Effector CD4-positive, alpha-beta T cell (primary cell): Measurements from ENCODE around the gene PCDH9.
"Not testable (repeated sequence)": the region's sequence is repeated elsewhere in the genome, so short reads cannot be mapped to it uniquely, and the experiment has no call there.

ENCODE experiments used
- DNase-seq: peaks from one replicate; pipeline ENCODE4 v3.0.0-alpha.2; 2020

Gene PCDH9

DNA sequence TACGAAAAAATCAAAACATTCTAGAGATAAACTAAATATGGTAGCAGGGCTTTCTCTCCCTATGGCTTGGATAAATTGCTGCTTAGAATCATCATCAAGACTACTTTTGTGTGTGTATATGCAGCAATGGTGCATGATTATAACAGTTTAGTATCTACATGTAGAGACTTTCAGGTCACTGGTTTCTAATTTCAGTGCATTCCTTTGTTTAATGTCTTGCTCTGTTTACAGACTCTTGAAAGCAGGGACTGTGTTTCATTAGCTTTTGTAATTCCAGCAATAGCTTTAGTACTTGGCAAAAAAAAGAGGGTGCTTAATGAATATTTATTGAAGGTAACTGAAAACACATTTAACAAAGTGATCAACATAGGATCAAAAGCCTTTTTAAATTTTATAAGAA lies 420.7 kb downstream of the PCDH9 start:
- DNase-seq, result no peak

DNA sequence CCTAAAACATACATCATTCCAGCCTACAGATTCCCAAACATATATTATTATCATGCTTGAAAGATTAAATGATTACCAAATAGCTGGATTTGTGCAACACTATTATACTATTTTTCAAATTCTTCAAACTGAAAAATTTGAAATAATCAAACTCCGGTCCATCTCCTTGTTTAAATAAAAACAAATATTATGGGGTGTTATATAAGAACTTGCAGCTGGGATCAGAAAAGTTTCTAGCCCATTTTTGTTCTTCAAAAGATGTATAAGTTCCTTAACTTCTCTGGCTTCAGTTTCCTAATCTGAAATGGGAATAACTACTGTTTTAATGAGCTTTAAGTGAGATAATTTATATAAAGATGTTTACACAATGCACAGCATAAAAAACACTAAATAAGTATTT lies 422.9 kb downstream of the PCDH9 start:
- DNase-seq, result no peak

DNA sequence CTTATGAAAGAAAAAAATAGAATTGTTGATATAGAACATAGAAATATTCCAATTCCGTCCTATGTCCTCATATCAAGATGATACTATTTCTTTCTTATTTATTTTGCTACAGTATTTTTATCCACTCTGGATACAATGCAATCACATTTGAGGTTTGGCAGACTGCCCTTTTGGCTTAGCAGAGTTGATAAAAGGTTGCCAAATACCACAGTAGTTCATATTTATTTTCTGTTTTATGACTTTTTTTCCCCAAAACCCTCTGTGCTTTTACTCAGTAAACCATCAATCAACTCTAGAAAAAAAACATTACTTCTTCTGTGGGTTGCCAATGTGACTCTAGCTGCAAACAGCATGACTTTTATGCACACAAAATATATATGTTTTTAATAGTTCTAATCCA lies 424.5 kb downstream of the PCDH9 start:
- no peak for DNase-seq

DNA sequence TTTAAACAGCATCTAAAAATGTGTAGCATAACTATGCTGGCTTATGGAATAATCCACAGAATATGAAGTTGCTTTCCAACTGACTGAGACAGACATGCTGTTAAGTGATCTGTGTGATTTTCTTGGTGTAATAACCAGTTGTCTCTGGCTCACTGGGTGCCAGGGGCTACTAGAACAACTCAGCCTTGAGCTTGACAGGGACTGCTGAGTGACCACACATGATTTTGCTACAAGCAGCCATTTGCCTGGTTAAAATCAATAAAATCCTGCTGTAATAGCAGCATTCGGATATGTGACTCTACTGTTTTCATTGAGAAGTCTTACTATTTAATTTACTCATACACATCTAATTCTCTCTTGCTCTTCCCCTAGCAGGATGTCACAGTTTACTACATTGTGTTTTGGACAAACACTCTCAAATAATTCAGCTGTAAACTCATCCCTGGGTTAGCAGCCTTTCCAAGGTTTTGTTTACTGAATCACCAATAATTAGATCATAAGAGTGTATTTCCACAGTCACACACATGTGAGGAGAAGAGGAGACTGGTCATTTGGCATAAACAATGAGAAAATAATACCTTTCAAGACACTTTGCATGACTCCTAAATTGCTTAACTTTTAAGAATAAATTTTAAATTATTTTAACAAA lies 426.2 kb downstream of the PCDH9 start:
- DNase-seq, result no peak

DNA sequence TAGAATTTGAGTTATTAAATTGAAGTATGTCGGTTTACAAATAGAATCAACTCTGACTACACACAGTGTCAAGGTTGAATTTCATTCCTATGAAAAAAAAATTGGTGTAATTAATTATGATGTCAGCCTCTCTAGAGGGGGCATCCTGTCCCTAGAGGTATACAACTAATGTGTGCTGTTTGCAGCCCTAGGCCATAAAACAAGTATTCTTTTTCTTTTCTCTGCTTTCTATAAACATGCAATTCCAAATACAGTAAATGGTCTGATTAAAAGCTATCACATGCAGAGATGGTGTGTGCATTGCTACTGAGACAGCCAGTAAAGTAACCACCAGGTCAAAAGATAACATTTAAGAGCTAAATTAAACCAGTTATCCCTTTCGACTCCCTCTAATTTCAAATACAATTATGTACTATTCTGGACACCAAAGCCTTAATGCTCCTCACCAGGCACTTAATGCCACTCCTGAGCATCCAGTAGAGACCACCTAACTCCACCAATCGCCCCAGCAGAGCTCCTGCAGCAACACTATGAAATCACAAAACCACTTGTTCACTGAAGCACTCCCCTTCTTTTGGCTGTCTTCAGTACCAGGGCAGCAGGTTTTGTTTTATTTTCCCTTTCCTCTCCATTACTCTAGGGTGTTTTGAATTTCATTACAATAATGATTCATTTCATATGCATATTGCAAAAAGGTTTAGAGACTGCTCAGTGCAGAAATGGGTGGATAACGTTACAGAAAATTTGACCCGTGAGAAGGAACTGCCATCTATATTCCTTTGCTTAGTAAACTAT lies 426.9 kb downstream of the PCDH9 start:
- no peak for DNase-seq

DNA sequence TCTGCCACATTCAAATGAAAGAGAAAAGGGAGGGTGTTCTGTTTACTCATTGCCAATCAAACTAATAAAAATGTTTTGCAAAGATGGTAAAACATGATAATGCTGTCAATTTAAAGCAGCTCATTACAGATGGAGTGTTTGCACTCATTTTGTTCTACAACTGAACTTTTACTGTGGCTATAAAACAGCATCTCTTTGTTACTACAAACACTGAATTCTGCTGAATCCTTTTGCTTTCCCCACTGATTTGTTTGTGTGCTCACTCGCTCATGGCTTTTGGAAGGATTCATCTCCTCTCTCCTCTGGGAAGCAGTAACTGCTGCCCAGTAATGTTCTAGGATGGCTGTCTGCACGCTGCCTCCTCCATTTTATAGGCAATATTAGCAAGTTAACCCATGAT lies 434.5 kb downstream of the PCDH9 start:
- DNase-seq, result no peak

DNA sequence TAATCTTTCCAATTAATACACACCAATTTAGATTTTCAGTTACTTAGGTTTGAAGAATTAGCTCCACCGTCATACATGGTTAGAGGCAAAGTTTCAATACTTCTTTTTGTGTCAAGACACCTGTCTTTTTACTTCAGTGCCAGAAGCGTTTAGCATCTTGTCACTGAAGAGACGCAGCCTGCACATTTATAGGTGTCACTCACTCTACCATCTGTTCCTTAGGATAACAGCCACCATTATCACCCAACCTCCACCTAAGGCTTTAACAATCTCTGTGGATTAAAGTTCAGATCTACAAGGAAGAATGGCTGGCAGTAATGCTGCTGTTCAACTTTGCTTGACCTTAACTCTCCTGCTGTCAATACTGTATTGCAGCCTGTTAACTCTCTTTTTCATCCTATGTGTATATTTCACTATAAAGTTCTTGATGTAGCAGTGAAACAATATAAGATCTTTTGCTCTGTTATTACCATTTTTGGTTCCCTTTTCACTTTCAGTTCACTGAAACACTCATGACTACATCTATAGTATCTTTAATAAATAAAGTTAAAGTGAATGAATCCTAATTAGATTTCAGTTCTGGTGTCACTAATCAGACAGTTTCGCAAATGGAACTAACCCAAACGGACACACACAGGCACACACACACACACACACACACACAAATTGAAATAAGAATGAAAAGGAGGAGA lies 435.6 kb downstream of the PCDH9 start:
- no peak for DNase-seq

DNA sequence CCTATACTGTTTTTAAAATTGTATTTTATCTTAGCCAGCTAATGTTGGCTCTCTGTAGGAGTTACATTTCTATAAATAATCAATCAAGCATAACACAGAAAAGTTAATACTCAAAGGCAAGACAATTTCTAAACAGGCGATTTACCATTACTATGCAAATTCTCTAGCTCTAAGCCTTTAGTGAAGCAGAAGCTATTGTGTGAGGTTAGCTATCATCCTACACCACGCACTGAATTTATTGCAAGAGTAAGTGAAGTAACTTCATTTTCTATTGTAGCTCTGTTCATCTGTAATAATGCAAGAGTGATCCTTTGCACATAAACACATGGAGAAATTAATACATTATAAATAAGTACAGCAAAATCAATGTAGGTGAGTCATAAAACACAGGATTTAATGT lies 439.3 kb downstream of the PCDH9 start:
- DNase-seq, result no peak

DNA sequence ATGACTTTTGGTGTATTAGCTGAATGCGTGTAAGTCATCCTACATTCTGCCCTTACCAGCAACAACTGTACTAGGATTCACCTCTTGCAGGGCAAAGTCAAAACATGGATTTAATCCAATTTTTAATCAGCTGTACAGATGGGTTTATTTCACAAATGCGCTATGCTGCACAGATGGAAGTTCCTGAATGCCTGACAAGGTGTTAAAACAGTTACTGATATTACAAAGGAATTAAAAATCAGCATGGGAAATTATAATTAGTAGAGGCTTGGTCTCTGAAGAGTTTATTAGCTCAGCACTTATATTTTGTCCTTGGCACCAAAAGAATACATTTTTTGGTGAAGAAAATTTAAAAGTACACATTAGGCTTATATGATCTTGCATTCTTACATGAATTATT lies 448.9 kb downstream of the PCDH9 start:
- DNase-seq, result no peak

DNA sequence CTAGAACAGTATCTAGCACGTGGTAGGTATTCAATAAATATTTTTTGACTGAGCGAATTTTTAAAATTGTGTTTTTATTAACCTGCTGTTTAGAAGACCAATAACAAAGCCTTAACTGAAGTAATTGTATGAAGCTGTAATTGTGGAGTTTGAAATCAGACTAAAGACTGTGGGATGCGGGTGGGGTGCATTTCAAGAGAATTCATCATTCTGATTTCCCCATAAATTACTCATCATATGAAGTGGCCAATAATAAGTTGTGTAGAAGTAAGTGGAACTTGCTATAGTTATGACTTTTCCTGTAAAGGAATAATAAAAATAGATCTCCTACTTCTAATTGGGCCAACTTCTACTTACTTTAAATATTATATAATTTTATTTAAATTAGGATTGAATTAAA lies 449.3 kb downstream of the PCDH9 start:
- no peak for DNase-seq

DNA sequence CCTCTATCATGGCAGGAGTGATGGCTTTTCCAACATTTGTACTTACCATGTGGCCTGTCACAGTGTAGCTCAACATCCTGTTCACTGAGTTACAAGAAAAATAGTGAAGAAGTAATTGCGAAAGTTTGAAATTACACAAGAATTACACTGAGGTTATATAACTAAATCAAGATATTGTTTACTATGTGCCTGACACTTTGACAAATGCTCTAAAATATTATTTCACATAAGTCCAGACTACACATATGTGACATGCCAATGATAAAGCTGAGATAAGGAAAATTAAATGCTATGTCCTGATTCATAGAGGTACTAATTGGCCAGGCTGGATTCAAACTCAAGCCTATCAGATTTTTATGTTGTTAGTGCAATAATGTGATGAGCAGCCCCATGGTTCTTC lies 451.7 kb downstream of the PCDH9 start:
- DNase-seq, result no peak

DNA sequence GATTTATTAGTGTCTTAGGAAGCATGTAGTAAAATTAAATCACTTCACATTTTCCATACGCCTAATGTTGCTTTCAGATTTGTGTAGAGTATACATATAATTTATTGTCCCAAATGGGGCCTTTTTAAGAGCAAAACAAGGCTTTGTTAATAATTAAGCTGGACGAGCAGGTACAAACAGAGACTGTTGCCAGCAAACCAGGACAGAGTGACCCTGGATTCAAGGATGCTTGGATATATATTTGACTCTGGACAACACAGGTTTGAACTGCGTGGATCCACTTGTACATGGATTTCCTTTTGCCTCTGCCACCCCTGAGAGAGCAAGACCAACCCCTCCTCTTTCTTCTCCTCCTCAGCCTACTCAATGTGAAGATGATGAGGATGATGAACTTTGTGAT lies 454.9 kb downstream of the PCDH9 start:
- no peak for DNase-seq

DNA sequence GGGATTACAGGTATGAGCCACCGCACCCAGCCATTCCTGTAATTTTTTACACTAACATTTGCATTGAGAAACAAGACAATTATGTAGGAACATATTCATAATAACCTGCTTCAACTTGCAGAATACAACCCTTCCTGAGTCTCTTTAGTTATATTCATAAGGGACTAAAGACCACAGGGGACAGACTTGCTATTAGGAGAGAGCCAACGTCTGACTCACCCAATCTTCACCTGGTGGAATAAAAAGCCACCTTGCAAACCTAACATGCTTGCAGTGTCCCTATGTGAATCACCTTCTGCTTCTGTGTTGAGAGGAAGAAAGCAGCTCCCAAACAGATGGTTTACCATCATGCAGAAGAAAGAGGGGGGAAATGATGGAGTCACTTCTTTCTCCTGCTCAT lies 456.1 kb downstream of the PCDH9 start:
- DNase-seq, result no peak

DNA sequence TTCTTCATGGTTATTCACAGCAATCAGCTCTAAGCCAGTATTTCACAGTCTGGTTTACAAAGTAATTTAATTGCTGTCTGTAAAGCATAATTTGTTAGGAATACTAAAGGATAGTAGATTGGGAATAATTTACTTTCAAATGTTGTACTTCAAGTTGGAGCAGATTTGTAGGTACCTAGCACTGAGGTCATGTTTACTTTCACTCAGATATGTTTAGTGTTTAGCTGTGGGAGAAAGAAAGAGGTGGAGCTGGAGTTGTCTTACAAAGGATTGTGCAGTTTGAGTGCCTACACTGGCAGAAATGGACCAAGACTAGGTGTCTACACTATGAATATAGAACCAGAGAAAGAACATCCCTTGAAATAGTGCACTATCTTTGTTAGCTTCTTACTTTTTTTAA lies 464.6 kb downstream of the PCDH9 start:
- DNase-seq, result no peak

DNA sequence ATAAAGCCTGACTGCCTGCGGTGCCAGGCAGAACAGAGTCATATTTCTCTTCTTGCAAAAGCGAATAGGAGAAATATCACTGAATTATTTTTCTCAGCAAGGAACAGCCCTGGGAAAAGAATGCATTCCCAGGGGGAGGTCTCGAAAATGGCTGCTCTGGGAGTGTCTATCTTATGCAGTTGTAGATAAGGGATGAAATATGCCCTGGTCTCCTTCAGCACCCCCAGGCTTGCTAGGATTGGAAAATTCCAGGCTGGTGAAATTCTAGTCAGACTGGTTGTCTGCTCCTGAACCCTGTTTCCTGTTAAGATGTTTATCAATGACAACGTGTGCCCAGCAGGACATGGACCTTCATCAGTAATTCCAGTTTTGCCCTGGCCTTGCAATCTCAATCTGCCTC lies 469.5 kb downstream of the PCDH9 start:
- not testable (repeated sequence) for DNase-seq

DNA sequence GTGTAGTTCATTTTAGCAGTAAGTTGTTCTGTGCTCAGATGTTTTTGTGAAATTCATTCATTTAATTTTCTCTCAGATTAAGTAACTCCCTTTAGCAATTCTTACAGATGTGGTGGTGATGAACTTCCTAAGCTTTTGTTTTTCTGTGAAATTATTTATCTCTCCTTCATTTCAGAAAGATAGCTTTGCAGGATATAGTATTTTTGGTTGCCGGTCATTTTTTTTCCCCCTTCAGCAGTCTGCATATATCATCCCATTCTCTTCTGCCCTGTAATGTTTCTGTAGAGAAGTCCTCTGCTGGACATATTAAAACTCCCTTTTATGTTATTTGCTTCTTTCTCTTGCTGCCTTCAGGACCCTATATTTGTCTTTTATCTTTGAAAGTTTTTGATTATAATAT lies 470.2 kb downstream of the PCDH9 start:
- no peak for DNase-seq

DNA sequence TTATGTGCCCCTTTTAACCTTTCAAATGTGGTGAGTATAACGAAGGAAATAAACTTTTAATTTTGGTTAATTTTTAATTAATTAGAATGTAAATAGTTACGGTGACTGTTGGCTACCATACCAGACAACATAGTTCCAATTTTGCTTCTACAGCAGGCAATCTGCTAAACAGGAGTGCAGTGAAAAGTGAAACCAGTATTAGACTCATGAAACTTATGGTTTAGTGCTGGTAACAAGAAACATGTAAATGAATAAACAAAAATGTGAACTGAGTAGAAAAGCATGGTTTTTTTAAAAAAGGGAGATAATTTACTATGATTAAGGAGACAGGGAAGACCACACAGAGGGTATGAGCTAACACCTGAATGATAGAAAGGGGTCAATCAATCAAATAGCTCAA lies 478.4 kb downstream of the PCDH9 start:
- no peak for DNase-seq

DNA sequence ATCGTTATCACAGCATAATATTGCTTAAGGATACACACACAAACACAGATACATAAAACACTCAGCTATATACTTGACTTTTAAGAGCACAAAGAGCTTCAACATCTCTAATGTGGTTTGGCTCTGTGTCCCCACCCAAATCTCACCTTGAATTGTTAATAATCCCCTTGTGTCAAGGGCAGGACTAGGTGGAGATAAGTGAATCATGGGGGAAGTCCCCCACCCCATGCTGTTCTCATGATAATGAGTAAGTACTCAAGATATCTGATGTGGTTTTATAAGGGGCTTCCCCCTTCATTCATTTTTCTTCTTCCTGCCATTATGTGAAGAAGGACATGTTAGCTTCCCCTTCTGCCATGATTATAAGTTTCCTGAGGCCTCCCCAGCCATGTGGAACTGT lies 481.4 kb downstream of the PCDH9 start:
- DNase-seq, result no peak

DNA sequence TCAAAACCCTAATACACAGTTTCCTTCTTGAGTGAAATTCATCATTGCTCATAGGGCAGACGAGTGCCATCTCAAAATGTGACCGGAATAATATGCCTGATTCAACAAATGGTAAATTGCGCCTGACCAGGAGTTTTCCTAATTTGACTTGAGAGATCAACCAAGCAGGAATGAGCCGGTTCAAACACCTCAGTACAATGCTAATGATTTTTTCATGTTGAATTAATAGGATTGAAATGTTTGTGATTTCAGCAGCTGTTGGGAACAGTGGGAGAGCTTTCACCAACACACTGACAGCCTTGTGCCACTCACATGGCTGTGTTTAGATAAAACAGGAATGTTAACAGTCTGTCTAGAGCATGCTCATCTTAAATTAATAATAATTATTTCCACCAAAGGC lies 484.8 kb downstream of the PCDH9 start:
- no peak for DNase-seq

DNA sequence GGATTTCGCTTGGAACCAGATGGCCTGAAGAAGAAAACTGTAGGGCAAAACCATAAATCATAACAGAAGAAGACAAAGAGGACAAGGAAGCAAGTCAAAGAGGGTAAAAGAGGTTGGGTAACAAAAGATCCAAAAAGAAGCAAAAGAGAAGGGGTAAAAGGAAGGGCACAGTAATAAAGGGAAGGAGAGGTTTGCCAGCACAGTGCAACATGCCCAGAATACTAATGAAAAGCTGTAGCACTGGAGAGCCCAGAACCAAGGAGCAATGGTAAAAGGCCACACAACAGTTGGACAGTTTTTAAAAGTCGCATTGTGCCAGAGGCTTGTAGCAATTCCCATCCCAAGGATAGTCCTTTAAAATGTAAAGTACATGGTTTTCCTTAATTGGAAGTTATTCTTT lies 506.6 kb downstream of the PCDH9 start:
- no peak for DNase-seq

DNA sequence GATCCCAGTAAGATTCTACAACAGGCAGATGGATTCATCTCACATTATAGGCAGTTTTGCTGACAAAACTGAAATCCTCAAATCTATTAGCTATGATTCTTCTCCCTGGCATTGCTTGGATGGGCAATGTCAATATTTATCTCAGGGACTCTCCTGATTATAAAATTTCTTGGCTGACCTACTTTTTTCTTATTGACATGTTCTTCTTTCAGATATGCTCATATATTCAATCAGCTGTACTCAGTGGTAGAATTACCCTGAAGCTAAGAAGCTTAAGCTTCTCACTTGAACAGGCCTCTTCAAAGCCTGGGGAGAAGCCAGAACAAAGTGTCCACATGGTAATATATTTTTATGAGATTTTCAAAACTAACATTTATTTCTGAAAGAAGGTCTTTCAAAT lies 513.6 kb downstream of the PCDH9 start:
- DNase-seq, result no peak

DNA sequence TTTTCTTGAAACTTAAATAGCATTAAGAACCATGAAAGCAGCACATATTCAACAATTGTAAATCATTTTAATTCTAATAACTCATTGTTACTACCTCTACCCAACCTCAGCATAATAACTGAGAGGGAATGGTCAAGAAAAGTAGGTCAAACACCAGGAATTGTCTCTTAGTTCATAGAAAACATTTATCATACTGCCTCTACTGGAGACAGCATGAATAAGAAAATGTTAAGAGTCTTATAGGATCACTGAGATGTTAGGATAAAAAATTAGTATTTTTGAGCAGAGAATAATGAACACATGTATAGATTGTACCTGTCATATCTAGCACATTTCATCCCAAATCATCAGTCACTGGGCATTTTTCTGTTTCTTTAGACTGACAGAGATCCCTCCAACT lies 515.3 kb downstream of the PCDH9 start:
- DNase-seq, result no peak

DNA sequence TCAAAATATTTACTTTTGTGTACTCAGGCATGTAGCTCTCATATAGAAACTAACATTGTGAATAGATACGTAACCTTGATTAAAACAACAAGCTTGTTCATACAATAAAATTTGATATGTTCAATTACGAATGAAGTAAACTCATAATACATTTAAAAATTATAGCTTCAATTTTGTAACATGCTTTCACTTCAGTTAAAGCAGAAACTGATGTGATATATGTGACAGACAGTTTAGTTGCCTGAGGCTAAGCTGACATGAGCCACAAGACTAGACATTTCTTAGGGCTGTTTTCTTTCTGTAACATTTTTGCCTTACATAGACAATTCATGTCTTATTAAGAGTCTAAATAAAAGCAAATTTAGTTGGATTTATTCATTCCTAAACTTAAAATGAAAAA lies 526.0 kb downstream of the PCDH9 start:
- DNase-seq, result no peak

DNA sequence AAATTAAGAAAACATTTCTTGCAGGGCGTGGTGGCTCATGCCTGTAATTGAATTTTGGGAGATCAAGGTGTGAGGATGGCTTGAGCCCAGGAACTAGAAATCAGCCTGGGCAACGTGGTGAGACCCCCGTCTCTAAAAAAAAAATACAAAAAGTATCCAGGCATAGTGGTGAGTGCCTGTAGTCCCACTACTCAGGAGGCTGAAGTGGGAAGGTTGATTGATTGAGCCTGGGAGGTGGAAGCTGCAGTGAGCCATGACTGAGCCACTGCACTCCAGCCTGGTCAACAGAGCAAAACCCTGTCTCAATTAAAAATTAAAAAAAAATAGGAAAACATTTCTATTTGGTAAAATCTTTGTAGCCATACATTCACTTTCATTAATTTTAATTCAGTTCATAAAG lies 526.5 kb downstream of the PCDH9 start:
- DNase-seq, result no peak
